ENCODE measurements around the gene CADM4.
"Not testable (repeated sequence)": the region's sequence is repeated elsewhere in the genome, so short reads cannot be mapped to it uniquely, and the experiment has no call there.

GRCh38 chr19:43587029-43587428 is 52.6 kb downstream of the CADM4 start:
- TF ChIP-seq EP300 (IDR thresholded peaks at IDR 0.05; ENCODE audit: borderline replicate concordance in 1 of 2, low read depth in 2 of 2, low read length in 2 of 2); EZH2 (IDR thresholded peaks at IDR 0.05; ENCODE audit: low read depth, low read length, severe bottlenecking); CTCF (IDR thresholded peaks at IDR 0.05; ENCODE audit: control extremely low read depth in 1 of 3, insufficient read depth in 1 of 3, low read depth in 1 of 3, low read length in 3 of 3); KDM5A (IDR thresholded peaks at IDR 0.05; ENCODE audit: low read length); POLR2A (IDR thresholded peaks at IDR 0.05; ENCODE audit: control extremely low read depth in 1 of 2, low read depth in 2 of 2, low read length in 2 of 2); TEAD4 (IDR thresholded peaks at IDR 0.05; ENCODE audit: low read depth, low read length); RAD21 (IDR thresholded peaks at IDR 0.05 in 1 of 2, conservative IDR thresholded peaks at IDR 0.05 in 1 of 2; ENCODE audit: low read depth in 2 of 2, low read length in 2 of 2); MAX (IDR thresholded peaks at IDR 0.05); JUN (IDR thresholded peaks at IDR 0.05; ENCODE audit: low read depth, low read length); CREB1 (IDR thresholded peaks at IDR 0.05): not testable (repeated sequence)
